ENCODE results near the gene MAP2K2.
"Not testable (repeated sequence)": the region's sequence is repeated elsewhere in the genome, so short reads cannot be mapped to it uniquely, and the experiment has no call there.

Gene MAP2K2

DNA sequence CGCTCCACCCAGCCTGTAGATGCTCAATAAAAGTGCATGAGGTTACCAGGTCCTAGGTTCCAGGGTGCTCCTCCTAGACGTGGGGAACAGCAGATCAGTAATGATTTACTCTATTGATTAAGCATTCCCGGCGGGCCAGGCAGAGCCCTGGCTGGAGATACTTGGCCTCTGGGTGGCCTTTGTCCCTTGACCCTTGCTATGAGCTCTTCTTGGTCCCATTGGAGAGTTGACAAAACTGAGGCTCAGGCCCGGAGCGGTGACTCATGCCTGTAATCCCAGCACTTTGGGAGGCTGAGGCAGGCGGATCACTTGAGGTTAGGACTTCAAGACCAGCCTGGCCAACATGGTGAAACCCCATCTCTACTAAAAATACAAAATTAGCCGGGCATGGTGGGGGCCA, 34.0 kb upstream of the MAP2K2 start:
- H2BK15ac ChIP-seq (replicated peaks; ENCODE audit: low read depth); DNase-seq; H3K4me3 ChIP-seq (ENCODE audit: low read length); H3K79me1 ChIP-seq (ENCODE audit: low read length); H3K27ac ChIP-seq (ENCODE audit: low read depth, low read length); H3K4ac ChIP-seq (ENCODE audit: low read depth, low read length); H4K8ac ChIP-seq (ENCODE audit: low read depth, low read length); H2BK5ac ChIP-seq (ENCODE audit: low read length); H2BK120ac ChIP-seq (ENCODE audit: low read depth, low read length); H3K56ac ChIP-seq (ENCODE audit: low read length); H3K9ac ChIP-seq (ENCODE audit: low read length); H2AK5ac ChIP-seq (ENCODE audit: low read length); H3K4me2 ChIP-seq (ENCODE audit: low read length); H4K5ac ChIP-seq (ENCODE audit: low read length); H3K27me3 ChIP-seq (ENCODE audit: insufficient read depth, low read length, poor library complexity); H3K36me3 ChIP-seq (ENCODE audit: control insufficient read depth, insufficient read depth, low read length); H3K79me2 ChIP-seq (ENCODE audit: control insufficient read depth, insufficient read depth, low read length); H3K18ac ChIP-seq (ENCODE audit: low read length); H3K4me1 ChIP-seq (ENCODE audit: control insufficient read depth, low read depth, low read length); H3K23ac ChIP-seq (ENCODE audit: low read length): not testable (repeated sequence)
- no CpG with 5 or more reads among the region's 8 CpGs for WGBS (ENCODE audit: extremely low coverage, insufficient coverage, low lambda C conversion rate)

DNA sequence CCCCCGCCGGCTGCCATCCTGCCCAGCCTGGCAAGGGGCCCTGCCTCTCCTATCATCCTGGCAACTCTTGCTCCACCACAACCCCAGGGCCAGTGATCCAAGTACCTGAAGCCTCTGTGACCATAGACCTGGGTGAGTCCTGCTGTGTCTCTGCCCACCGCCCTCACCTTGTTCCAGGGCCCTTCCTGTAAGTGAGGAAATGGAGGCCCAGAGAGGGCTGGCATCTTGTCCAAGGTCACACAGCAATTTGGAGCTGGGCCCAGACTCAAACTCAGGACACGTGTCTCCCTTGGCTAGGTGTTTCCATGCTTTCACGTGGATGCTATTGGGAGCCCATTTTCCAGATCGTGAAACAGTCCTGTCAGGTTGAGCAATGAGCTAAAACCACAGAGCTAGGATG, 33.2 kb upstream of the MAP2K2 start:
- no peak overlapping the region for H3K27ac ChIP-seq (ENCODE audit: low read depth, low read length)
- H2BK120ac ChIP-seq (ENCODE audit: low read depth, low read length), result no peak overlapping the region
- H3K4me1 ChIP-seq (ENCODE audit: control insufficient read depth, low read depth, low read length), result no peaks in the 10 kb centered on the region
- H3K79me1 ChIP-seq (ENCODE audit: low read length), result no peaks in the 10 kb centered on the region
- no peaks in the 10 kb centered on the region for H3K27me3 ChIP-seq (ENCODE audit: insufficient read depth, low read length, poor library complexity)
- no peak overlapping the region for H3K4me2 ChIP-seq (ENCODE audit: low read length)
- H3K18ac ChIP-seq (ENCODE audit: low read length), result no peak overlapping the region
- no peak overlapping the region for H3K4me3 ChIP-seq (ENCODE audit: low read length)
- H3K9ac ChIP-seq (ENCODE audit: low read length), result no peak overlapping the region
- H2BK15ac ChIP-seq (replicated peaks; ENCODE audit: low read depth), result no peak overlapping the region
- no peak overlapping the region for H3K4ac ChIP-seq (ENCODE audit: low read depth, low read length)
- no peak overlapping the region for H4K5ac ChIP-seq (ENCODE audit: low read length)
- H2BK5ac ChIP-seq (ENCODE audit: low read length), result no peak overlapping the region
- no peaks in the 10 kb centered on the region for H3K36me3 ChIP-seq (ENCODE audit: control insufficient read depth, insufficient read depth, low read length)
- no peak overlapping the region for H3K23ac ChIP-seq (ENCODE audit: low read length)
- whole genome bisulfite sequencing (ENCODE audit: extremely low coverage, insufficient coverage, low lambda C conversion rate), result no CpG with 5 or more reads among the region's 6 CpGs
- H2AK5ac ChIP-seq (ENCODE audit: low read length), result no peak overlapping the region
- H3K79me2 ChIP-seq (ENCODE audit: control insufficient read depth, insufficient read depth, low read length), result no peaks in the 10 kb centered on the region
- DNase-seq, result no peak
- H4K8ac ChIP-seq (ENCODE audit: low read depth, low read length), result no peak overlapping the region
- no peak overlapping the region for H3K56ac ChIP-seq (ENCODE audit: low read length)

DNA sequence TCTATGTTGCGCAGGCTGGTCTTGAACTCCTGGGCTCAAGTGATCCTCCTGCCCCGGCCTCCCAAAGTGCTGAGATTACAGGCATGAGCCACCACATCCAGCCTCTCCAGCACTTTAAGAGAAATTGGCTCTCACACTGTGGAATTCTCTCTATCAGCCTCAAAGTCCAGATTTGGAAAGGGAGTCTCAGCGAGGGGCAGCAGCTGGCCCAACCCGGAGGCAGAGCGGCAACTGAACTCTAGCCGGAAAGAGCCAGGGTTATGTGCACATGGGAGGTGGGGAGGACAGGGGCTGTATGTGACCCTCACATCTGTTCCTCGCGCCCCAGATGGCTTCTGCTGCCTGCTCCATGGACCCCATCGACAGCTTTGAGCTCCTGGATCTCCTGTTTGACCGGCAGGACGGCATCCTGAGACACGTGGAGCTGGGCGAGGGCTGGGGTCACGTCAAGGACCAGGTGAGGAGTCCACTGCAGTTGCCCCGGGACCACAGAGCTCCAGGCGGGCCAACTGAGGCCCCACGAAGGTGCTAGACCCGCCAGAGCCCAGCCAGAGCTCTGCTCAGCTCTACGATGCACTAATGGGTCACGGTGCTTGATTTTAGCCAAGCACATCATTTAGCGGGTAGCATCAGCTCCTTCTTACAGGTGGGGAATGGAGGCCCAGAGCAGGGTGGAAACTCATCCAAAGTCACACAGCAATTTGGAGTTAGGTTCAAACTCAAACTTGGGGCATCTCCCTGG, 30.8 kb upstream of the MAP2K2 start:
- Histone ChIP-seq H3K18ac (ENCODE audit: low read length) (no peak overlapping the region), H4K5ac (ENCODE audit: low read length) (no peak overlapping the region), H2BK15ac (replicated peaks; ENCODE audit: low read depth) (no peak overlapping the region), H3K4ac (ENCODE audit: low read depth, low read length) (no peak overlapping the region), H3K4me2 (ENCODE audit: low read length) (no peak overlapping the region), H2BK5ac (ENCODE audit: low read length) (no peak overlapping the region), H3K79me2 (ENCODE audit: control insufficient read depth, insufficient read depth, low read length) (no peaks in the 10 kb centered on the region), H3K23ac (ENCODE audit: low read length) (no peak overlapping the region), H2AK5ac (ENCODE audit: low read length) (no peak overlapping the region), H3K36me3 (ENCODE audit: control insufficient read depth, insufficient read depth, low read length) (no peaks in the 10 kb centered on the region), H3K27me3 (ENCODE audit: insufficient read depth, low read length, poor library complexity) (no peaks in the 10 kb centered on the region), H3K4me1 (ENCODE audit: control insufficient read depth, low read depth, low read length) (no peaks in the 10 kb centered on the region), H3K56ac (ENCODE audit: low read length) (no peak overlapping the region), H3K9ac (ENCODE audit: low read length) (no peak overlapping the region), H3K4me3 (ENCODE audit: low read length) (no peak overlapping the region), H3K79me1 (ENCODE audit: low read length) (no peaks in the 10 kb centered on the region), H4K8ac (ENCODE audit: low read depth, low read length) (no peak overlapping the region), H2BK120ac (ENCODE audit: low read depth, low read length) (no peak overlapping the region), H3K27ac (ENCODE audit: low read depth, low read length) (no peak overlapping the region)
- DNase-seq, result no peak
- no CpG with 5 or more reads among the region's 21 CpGs for WGBS (ENCODE audit: extremely low coverage, insufficient coverage, low lambda C conversion rate)

DNA sequence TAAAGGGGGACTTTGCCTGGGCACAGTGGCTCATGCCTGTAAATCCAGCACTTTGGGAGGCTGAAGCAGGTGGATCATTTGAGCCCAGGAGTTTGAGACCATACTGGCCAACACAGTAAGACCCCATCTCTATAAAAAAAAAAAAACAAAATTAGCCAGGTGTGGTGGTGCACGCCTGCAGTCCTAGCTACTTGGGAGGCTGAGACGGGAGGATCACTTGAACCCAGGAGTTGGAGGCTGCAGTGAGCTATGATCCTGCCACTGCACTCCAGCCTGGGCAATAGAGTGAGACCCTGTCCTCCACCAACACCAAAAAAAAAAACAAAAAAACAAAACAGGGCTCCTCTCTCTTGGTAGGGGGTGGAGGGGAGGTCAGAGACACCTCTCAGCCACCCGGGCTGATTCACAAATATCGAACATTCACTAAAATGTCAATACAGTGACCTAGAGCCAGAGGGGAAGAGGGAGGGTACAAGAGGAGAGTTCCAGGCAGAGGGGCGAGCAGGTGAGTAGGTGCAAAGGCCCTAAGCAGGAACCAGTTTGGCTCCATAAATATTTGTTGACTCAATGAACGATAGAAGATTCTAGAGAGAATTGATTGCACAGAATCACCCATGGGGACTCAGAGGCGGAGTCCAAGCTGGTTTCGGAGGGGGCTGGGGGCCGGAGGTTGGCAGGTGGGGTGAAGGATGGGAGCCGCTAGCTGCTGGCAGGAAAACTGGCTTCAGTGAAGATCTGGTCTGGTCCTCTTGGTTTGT, 28.5 kb upstream of the MAP2K2 start:
- no CpG with 5 or more reads among the region's 10 CpGs for WGBS (ENCODE audit: extremely low coverage, insufficient coverage, low lambda C conversion rate)
- Histone ChIP-seq H3K18ac (ENCODE audit: low read length) (no peak overlapping the region), H3K4me2 (ENCODE audit: low read length) (no peak overlapping the region), H3K36me3 (ENCODE audit: control insufficient read depth, insufficient read depth, low read length) (no peaks in the 10 kb centered on the region), H3K27me3 (ENCODE audit: insufficient read depth, low read length, poor library complexity) (no peaks in the 10 kb centered on the region), H2BK15ac (replicated peaks; ENCODE audit: low read depth) (no peak overlapping the region), H2BK120ac (ENCODE audit: low read depth, low read length) (no peak overlapping the region), H3K4me1 (ENCODE audit: control insufficient read depth, low read depth, low read length) (no peaks in the 10 kb centered on the region), H3K9ac (ENCODE audit: low read length) (no peak overlapping the region), H3K27ac (ENCODE audit: low read depth, low read length) (no peak overlapping the region), H3K79me1 (ENCODE audit: low read length) (no peaks in the 10 kb centered on the region), H3K23ac (ENCODE audit: low read length) (no peak overlapping the region), H3K79me2 (ENCODE audit: control insufficient read depth, insufficient read depth, low read length) (no peaks in the 10 kb centered on the region), H3K4me3 (ENCODE audit: low read length) (no peak overlapping the region), H4K8ac (ENCODE audit: low read depth, low read length) (no peak overlapping the region), H3K4ac (ENCODE audit: low read depth, low read length) (no peak overlapping the region), H3K56ac (ENCODE audit: low read length) (no peak overlapping the region), H2AK5ac (ENCODE audit: low read length) (no peak overlapping the region), H2BK5ac (ENCODE audit: low read length) (no peak overlapping the region), H4K5ac (ENCODE audit: low read length) (no peak overlapping the region)
- no peak for DNase-seq

DNA sequence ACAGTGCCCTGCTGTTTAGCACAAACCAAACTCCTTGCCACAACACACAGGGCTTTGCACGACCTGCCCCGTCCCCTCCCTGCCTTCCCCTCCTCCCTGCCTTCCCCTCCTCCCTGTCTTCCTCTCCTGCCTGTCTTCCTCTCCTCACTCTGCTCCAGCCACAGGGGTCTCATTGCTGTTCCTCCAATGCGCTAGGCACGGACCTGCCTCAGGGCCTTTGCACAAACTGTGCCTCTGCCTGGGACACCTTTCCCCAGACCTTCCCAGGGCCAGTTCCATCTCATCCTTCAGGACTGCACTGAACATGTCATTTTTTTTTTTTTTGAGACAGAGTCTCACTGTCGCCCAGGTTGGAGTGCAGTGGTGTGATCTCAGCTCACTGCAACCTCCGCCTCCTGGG, 27.7 kb upstream of the MAP2K2 start:
- no peaks in the 10 kb centered on the region for H3K36me3 ChIP-seq (ENCODE audit: control insufficient read depth, insufficient read depth, low read length)
- no peaks in the 10 kb centered on the region for H3K79me1 ChIP-seq (ENCODE audit: low read length)
- H3K27me3 ChIP-seq (ENCODE audit: insufficient read depth, low read length, poor library complexity), result no peaks in the 10 kb centered on the region
- H3K18ac ChIP-seq (ENCODE audit: low read length), result no peak overlapping the region
- no peak overlapping the region for H2AK5ac ChIP-seq (ENCODE audit: low read length)
- H2BK5ac ChIP-seq (ENCODE audit: low read length), result no peak overlapping the region
- no peak overlapping the region for H3K23ac ChIP-seq (ENCODE audit: low read length)
- no peak for DNase-seq
- H3K56ac ChIP-seq (ENCODE audit: low read length), result no peak overlapping the region
- no peak overlapping the region for H4K8ac ChIP-seq (ENCODE audit: low read depth, low read length)
- no peaks in the 10 kb centered on the region for H3K79me2 ChIP-seq (ENCODE audit: control insufficient read depth, insufficient read depth, low read length)
- H3K4me2 ChIP-seq (ENCODE audit: low read length), result no peak overlapping the region
- no peak overlapping the region for H3K4me3 ChIP-seq (ENCODE audit: low read length)
- no peak overlapping the region for H4K5ac ChIP-seq (ENCODE audit: low read length)
- H3K4me1 ChIP-seq (ENCODE audit: control insufficient read depth, low read depth, low read length), result no peaks in the 10 kb centered on the region
- H3K27ac ChIP-seq (ENCODE audit: low read depth, low read length), result no peak overlapping the region
- no peak overlapping the region for H2BK120ac ChIP-seq (ENCODE audit: low read depth, low read length)
- no peak overlapping the region for H2BK15ac ChIP-seq (replicated peaks; ENCODE audit: low read depth)
- H3K4ac ChIP-seq (ENCODE audit: low read depth, low read length), result no peak overlapping the region
- WGBS (ENCODE audit: extremely low coverage, insufficient coverage, low lambda C conversion rate), result no CpG with 5 or more reads among the region's 6 CpGs
- no peak overlapping the region for H3K9ac ChIP-seq (ENCODE audit: low read length)

Data from mesendoderm (in vitro differentiated cells).